ENCODE measurements around the gene KLK8. TPM values are rescaled to one million over a fixed set of nuclear protein-coding genes. Genes with fewer than 3 reads are reported as not detected.

KLK8 gene
- total RNA-seq, 1 donor from 2014 or later: not detected

Other genes starting within 250 kb of the KLK8 start
- not detected in 2 replicates for gene GPR32, start 231.1 kb downstream of the KLK8 start, total RNA-seq
- not detected in 2 replicates for gene ACP4, start 211.2 kb downstream of the KLK8 start, total RNA-seq
- not detected in 2 replicates for gene KLK1, start 177.8 kb downstream of the KLK8 start, total RNA-seq
- not detected in 2 replicates for gene KLK15, start 168.0 kb downstream of the KLK8 start, total RNA-seq
- not detected in 2 replicates for gene KLK3, start 146.7 kb downstream of the KLK8 start, total RNA-seq
- 0.14 TPM in 1 of 2 replicates, not detected in the other for gene KLK2, start 128.2 kb downstream of the KLK8 start, total RNA-seq
- gene KLK4, start 90.2 kb downstream of the KLK8 start, total RNA-seq: not detected in 2 replicates
- not detected in 2 replicates for gene KLK5, start 48.6 kb downstream of the KLK8 start, total RNA-seq
- not detected in 2 replicates for gene KLK6, start 32.0 kb downstream of the KLK8 start, total RNA-seq
- under 0.01 TPM in 1 of 2 replicates, not detected in the other for gene KLK7, start 17.7 kb downstream of the KLK8 start, total RNA-seq
- 0.09 and 1.0 TPM in 2 replicates for gene KLK10, start 18.1 kb upstream of the KLK8 start, total RNA-seq
- not detected in 2 replicates for gene KLK11, start 25.0 kb upstream of the KLK8 start, total RNA-seq
- not detected in 2 replicates for gene KLK12, start 33.4 kb upstream of the KLK8 start, total RNA-seq
- not detected in 2 replicates for gene KLK13, start 63.5 kb upstream of the KLK8 start, total RNA-seq
- not detected in 2 replicates for gene KLK14, start 81.3 kb upstream of the KLK8 start, total RNA-seq
- 10.0 and 15.8 TPM in 2 replicates for gene CTU1, start 106.8 kb upstream of the KLK8 start, total RNA-seq
- 0.19 TPM in 1 of 2 replicates, not detected in the other for gene SIGLEC9, start 123.3 kb upstream of the KLK8 start, total RNA-seq
- gene SIGLEC7, start 140.7 kb upstream of the KLK8 start, total RNA-seq: not detected in 2 replicates
- gene CD33, start 223.5 kb upstream of the KLK8 start, total RNA-seq: not detected in 2 replicates
- not detected in 2 replicates for gene SIGLECL1, start 249.5 kb upstream of the KLK8 start, total RNA-seq